ENCODE measurements around the gene IGSF9.

The IGSF9 gene

DNA sequence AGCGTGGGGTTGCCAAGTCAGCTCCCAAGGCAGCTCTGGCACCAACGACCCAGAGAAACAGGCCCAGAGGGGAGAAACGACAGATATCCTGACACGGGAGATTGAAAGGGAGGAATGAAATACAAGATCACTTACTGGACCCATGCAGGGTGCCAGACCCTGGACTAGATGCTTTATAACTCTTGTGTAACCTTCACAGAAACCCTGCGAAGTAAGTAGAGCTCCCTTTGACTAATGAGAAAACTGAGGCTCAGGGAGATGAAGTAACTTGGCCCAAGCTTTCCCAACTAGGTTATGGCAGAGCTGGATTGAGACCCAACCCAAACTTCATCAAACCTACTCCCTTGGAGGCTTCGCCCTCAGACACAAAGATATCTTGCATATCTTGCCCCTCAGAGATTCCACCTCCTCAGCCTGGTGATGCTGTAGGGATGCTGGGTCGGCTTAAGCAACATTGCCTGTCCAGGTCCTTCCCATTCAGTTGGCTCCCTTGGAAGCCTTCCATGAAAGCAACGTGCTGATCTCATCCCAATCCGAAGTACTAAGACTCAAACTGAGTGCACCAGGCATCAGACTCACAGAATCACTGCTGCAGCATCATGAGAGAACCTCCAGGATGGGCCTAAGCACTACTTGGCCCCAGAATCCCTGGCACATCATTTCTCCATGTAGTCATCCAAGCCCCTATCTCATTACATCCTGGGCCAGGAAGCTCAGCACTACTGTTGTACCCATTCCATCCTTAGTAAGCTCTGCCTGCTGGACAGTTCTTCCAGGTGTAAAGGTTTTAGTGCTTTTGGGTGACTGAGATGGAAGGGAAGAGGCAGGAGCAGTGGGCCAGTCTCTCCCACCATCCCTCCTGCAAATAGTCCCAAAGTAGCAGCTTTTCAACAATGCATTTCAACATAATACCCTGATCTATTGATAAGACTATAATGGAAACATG, 1.1 kb upstream of the IGSF9 start:
- no peak for DNase-seq (ENCODE audit: low read depth)

DNA sequence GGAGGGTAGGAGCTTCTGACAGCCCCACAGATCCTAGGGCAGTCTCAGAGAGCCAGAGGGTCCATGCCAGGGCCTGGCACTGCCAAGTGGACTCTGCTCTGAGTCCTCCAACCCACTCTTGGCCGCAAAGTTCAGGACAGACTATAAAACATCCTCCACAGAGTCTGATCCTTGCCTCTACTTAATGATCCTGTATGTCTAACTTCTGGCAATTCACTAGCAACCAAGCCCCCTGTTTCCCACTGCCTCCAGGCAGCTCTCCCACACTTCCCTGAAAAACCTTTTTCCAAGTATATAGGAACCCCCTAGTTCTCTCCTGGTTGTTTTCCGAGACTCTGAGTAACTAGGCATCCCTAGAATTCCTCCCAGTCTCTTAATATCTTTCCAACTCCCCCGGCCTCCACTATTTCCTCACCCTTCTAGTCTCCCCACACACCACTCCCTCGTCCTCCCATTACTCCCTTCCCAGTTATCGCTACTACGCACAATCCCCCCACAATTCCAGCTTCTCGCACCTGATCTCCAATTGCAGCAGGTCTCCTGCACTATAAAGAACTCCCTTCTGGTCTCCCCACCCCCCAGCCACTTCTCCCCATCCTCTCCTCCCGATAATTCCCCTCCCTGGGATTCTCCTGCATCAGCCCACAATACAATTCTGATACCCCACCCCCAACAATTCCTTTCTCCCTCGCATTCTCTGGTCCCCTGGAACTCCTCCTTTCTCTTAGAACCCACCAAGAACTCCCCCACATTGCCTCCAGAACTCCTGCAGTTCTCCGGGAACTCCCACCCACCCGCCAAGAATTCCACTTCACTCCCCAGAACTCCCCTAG, 574 bp downstream of the IGSF9 start:
- no peak for DNase-seq (ENCODE audit: low read depth)

DNA sequence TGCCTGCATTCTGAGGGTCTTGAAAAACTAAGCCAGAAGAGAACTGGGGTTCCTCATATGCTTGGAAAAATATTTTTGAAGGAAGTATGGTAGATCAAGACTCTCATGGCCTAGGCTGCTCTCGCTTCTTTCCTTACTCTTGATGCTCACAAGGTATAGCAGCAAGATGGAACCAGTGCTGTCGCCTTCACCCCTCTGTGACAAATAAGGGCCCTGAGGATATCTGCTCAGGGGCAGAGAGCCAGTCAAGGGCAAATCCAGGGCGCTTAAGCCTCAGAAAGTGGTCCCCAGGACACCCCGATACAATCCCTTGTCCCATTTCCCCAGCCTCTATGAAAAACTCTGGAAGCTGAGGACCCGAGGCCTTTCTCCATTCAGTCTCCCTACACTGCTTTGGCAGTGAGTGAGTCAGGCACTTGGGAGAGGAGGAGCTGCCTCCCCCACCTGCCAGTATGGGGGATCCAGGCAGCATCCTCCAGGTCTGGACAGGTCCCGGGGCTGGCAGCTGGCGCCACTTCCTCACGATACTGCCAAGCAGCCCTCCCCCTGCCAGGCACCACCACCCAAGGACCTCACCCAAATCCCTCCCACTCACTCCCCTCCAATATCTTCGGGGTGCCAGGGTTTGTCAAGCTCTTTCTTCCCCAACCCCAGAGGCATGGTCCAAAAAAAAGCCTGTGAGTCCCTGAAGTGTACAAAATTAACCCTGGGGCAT, 1.3 kb downstream of the IGSF9 start:
- no peak for DNase-seq (ENCODE audit: low read depth)

DNA sequence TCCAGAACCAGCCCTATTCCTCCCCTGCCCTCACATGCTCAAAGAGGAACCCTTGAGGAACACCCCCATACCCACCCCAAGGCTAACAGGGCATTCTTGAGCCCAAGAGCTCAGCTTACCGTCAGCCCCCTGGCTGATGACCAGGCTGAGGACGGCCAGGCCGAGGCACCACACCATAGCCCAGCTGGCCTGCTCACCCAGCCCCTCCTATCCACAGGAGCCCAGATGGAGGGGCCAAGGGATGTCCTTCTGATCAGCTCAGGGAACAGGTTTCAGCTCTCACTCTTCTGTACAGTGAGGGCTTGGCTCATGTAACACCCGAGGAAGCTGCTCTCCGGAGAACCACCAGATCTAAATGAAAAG, 2.2 kb downstream of the IGSF9 start:
- no peak for DNase-seq (ENCODE audit: low read depth)

DNA sequence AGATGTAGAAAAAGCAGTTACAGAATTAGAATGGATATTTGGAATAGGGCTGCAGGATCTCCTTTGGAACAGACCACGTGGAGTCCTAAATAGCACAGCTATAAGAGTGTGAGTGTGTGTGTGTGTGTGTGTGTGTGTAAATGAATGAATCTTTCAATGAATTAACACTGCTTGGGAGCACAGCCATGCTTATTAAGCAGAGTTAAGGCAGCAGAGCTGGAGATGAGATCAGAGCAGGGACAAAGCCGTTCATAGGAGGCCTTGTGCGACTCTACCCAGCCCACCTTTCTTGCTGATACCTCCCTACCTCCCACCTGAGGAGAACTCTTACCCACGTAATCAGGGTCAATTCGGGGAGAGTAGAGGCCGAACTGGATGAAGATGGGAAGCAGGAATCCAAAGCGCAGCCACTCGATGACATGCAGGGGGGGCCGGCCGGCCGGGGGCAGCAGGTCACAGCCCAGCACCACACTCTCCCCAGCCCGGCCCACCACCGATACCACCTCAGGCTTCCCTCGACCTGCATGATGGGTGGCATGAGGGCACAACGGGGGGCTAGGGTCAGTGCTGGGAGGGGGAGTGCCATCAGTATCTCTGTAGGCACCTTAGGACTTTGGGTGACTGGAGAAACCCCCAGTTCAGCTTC, 2.7 kb downstream of the IGSF9 start:
- no peak for DNase-seq (ENCODE audit: low read depth)

DNA sequence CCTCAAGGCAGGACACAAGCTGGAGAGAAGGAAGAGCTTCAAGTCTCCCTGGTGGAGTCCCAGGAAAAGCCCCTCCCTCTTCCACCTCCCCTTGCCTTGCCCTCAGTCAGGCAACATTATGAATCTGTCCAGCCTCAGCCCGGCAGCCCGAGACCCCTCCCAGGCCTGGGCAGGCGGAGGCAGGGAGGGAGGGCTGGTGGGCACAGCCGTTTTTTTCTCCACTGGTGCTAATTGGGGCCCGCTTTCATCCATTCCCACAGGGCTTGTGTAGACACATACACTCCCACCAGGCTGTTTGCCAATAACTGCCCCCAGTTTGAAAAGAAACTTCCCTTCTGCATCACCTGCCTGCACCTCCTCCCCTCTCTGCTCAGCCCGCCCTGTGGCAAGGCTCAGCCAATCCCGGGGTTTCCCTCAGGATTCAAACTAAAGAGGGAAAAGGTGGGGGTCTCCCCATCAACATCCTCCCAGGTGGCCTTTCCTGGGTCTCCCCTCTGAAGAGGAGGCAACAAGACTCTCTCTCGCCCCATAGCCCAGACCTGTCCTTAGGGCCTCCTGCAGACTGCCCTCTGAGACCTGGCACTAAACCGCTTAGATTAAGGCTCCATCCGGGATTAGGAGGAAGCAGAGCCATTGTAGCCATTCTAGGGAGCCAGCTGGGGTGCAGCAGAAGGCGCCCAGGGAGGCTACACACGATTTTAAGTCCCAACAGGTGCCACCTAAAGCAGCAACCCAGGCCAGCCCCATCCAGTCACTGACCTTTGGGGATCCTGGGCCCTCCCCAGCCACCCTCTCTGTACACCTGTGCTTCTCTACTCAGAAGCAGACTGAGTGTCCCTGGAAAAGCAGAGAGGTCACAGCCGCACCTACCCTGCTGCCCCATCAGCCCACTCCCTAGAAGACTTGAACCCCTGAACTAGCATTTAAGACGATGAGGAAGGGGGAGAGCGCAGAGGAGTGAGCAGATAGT, 3.5 kb downstream of the IGSF9 start:
- DNase-seq (ENCODE audit: low read depth), result no peak

DNA sequence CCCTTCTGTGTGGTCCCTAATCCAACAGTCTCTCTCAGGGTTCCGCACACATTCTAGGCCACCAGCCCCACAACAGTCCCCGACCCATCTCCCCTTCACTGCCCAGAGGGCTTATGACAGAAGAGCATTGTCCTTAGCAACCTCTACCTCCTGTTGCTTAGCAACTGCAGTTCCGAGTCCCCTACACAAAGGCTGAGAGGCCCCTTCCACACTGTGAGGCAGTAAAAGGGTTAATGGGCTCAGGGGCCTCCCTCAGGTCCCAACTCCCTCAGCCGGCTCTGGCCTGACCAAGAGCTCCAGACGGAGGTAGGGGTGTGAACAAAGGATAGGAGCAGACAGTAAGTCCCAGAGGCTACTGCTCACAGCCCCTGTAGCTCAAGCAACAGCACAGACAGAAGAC, 4.3 kb downstream of the IGSF9 start:
- DNase-seq (ENCODE audit: low read depth), result no peak

DNA sequence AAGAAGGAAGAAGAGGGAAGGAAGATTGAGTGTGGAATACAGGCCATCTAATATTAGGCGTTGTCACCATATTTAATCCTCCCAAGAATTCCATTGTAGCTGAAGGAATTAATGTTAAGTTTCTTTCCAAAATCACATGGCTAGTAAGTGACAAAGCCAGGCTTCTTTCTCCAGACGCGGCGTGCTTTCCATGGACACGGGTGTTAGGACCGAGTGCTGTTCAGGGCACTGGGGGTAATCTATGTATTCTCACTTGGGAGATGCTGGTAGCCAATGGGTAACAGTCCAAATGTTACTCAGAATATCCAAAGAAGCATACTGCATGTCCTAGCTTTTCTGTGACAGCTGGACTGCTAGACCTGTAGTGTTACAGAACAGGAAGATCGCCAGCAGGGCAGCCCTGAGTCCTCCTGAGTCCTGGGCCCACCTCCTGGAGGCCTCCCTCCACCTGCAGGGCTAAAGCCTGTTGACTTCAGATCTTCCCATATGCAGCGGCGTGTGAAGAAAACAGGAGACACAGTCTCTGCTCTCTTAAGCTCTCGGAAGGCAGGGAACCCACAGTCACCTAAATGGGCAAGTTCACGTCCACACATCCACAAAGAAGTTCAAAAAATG, 5.3 kb downstream of the IGSF9 start:
- DNase-seq (ENCODE audit: low read depth), result no peak

DNA sequence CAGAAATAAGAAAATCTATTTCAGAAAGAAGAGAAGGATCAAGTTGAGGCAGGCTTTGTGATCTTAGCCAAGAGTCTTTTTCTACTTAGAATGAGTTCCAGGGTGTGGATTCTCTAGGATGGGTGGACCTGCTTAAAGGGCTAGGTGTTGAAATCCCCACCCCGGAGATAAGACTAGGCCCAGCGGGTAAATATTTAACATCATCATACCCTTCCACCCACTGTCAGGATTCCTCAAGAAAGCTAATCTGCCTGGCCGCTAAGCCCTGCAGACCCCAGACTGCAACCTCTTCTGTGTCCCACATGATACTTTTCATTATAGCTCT, 5.8 kb downstream of the IGSF9 start:
- no peak for DNase-seq (ENCODE audit: low read depth)

DNA sequence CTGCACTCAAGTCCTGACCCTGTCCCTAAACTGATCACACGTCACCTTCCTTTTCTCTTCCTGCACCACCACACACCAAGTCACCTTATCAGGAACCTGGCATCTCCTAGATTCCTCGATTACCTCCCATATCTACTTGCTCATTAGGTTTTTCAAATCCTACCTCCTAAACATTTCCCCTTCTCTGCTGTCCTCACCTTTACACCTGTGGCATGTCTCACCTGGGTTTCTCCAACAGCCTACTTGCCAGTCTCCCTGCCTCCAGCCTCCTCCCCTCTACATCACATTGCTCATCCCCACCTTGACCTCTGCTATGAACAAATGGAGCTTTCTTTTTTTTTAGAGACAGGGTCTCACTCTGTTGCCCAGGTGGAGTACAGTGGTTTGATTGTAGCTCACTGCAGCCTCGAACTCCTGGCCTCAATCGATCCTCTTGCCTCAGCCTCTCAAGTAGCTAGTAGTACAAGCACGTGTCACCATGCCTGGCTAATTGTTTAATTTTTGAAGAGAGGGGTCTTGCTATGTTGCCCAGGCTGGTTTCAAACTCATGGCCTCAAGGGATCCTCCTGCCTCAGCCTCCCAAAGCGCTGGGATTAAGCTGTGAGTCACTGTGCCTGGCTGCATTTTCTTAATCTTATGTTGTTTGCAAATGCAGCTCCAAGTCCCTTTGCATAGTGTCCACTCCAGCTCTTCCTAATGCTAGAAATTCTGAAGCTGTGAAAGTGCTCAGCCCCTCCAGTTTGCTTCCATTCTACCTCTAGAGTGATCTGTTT, 6.3 kb downstream of the IGSF9 start:
- DNase-seq (ENCODE audit: low read depth), result no peak

DNA sequence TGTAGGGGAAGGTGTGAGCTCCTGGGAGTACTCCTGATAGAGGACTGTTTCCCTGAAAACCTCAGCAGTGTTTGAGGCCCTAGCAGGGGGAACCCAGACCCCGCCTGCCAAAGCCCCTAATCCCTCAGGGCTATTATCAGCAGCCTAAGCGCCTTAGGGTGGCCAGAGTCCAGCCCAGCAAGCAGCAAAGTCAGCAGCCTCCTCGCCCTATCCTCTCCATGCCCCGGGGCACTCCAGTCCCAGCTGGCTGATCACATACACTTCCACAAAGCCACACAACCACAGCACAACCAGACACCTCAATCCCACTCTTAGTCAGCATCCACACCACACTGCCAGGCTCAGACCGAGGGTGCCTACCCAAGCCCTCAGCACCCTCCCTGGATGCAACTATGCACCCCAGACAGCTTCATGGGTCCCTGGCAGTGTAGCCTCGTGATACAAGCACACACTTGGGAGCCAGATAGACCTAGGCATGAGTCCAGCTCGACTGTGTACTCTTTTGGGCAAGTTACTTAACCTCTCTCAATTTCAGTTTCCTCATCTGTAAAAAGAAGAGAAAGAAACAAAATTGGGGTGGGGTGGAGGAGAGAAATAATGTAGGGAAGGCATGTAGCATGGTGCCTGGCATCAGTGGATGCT, 7.1 kb downstream of the IGSF9 start:
- no peak for DNase-seq (ENCODE audit: low read depth)

DNA sequence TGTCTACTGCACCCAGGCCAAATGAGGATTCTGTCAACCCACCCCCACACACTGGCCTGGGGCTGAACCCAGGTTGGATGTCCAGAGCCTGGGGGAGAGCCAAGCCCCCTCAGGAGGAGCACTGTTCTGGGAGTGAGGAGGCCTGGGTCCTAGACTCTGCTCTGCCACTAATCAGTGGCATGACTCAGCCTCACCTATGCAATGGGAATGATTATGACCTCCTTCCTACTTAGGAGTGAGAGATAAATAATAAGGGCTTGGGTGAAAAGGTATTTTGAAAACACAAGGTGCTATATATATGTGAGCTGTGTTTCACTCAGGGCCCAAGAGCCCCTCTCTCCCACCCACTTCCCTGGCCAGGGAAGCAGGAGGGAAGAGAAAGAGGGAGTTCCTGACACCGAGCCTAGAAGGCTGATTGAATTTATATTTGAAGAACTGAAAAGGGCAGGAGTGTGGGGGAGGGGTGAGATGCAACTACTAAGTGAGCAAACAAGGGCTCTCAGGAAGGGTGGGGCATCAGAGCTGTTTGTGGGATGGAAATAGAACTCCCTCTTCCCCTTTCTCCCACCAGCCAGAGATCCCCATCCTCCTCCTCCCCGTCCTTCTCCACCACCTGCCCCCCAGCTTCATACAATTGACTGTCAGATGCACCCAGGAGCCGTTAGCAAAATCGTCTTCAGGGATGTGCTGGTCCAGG, 8.2 kb downstream of the IGSF9 start:
- no peak for DNase-seq (ENCODE audit: low read depth)

DNA sequence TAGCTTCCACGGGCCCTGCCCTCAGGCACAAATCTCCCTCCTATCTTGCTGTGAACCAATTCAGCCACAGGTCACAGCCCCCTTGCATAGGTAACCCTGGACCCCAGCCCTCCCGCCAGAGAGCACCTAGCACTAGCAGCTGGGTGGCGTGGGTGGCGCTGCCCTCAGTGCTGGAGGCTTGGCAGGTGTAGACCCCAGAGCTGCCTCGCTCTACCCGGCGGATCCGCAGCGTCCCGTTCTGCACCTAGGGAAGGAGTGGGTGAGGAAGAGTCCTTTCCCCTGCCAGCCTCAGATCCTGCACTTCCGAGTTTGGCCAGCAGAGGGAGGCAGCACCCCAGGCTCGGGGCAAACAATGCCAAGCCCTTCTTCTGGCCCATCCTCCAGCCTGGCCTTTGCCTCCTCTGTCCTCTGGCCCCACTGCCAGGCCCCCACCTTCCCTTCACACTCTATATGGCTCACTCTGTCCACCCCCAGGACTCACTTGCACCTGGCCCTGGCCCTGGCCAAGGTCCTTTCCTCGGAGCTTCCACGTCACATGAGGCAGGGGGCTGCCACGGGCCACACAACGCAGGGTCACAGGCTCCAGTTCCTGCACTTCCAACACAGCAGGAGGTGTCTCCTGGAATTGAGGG, 9.0 kb downstream of the IGSF9 start:
- DNase-seq (ENCODE audit: low read depth), result peak; percentile 75

DNA sequence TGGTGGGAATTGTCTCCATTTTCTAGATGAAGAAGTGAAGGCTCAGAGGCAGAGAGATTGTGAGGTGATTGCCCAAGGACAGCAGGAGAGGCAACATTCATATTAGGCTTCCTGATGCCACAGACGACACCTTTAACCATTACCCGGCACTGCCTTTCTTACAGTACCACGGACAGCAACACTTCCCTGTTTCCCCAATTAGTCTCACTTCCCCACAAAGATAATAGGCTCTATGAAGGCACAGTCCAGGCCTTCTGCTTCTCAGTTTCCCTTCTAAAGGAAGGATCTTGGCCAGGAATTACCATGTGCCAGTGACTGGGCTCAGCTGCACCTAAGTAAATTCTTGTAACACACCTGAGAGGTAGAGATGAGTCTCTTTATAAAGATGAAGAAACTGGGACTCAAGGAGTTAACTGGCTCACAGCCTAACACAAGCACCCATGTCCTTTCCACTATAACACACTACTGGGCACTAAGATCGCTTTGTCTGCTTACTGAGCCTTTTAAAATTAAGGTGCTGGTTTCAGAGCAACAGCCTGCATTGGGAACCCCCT, 9.6 kb downstream of the IGSF9 start:
- no peak for DNase-seq (ENCODE audit: low read depth)

DNA sequence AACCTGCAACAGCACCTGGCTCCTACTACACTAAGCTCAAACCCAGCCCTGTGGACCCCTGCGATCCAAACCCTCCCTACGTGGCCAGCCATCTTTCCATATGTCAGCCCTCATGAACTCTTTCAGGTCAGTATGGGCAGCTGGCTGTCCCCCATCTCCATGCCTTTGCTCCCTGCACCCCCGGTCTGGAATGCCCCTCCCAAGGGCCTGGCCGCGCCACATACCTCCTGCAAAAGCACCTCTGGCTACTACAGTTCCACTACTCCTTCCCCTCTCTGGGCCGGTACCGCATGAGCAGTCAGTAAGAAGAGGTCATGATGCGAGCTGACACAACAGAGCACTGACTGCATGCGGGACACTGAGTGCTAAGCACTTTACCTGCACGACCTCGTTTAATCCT, 10.1 kb downstream of the IGSF9 start:
- DNase-seq (ENCODE audit: low read depth), result no peak

DNA sequence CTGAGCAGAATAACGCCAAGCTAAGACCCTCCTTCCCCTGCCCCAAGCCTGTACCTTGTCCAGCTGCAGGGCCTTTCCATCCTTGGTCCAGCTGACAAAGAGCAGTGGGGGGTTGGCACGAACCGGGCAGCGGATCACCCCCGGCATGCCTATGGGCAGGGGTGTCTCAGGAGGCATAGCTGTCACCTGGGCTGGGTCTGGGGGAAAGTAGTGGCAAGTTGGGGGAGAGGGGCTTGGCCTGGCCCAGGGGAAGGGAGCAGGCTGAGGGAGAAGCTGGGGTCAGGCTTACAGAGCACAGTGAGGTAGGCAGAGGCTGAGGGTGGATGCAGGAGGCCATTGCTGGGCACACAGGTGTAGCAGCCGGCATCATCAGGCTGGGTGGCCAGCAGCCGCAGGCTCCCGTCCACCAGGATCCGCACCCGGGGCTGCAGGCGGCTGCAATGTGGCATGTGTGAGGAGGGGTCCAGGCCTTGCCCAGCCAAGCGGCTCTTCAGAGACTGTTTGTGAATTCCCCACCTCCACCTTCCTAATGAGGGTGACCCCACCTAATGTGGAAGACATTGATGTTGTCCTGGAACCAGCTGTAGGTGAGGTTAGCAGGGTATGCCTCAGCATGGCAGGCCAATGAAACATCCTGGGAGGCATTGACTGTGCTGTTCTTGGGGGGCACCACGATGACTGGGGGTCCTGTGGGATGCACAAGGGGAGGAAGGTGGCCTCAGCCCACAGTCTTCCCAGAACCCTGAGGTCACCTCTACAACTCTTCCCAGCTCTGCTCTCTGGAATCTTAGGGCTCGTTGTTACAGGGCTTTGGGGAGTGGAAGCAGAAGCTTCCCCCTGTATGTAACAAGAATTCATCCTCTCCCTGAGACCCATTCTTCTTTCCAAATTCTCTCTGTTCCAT, 11.0 kb downstream of the IGSF9 start:
- no peak for DNase-seq (ENCODE audit: low read depth)

DNA sequence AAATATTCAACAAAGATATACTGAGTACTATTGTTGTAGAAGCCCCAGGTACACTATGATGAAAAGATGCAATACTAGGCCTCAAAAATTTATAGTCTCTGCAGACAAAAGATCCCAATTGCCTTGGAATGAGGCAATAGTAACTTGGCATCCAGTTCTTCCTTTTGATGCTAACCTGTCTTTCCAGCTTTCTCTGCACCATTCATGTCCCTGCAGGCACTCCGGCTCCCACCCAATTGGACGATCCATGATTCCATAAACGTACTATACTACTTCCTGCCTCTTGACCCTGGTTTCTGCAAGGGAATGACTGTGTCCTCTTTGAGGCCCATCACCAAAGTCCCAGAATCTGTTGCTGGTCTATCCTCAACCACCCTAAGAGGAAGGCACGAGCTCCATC, 12.1 kb downstream of the IGSF9 start:
- DNase-seq (ENCODE audit: low read depth), result no peak
